Esophagus squamous epithelium (tissue), 4 donors: ENCODE results near the gene SPSB1.

ENCODE experiments used
- POLR2A ChIP-seq, 4 donors: fragments of 450-650 bp; IDR thresholded peaks; one replicate each; pipeline ENCODE4 v1.6.1; 2017; ENCODE audit warnings: antibody characterized with exemption in 4 of 4, mild to moderate bottlenecking in 4 of 4, moderate library complexity in 3 of 4
- TF ChIP-seq, protein P1 (sequence below), 6 experiments: fragments of 450-650 bp in 4 of 6; fragments of 200-600 bp in 2 of 6; sonication (generic) in 2 of 6; IDR thresholded peaks; one replicate each; pipeline ENCODE4 v1.5.1; 2016 to 2019; ENCODE audit warnings: antibody characterized with exemption in 6 of 6, mild to moderate bottlenecking in 4 of 6, moderate library complexity in 4 of 6

DNA sequence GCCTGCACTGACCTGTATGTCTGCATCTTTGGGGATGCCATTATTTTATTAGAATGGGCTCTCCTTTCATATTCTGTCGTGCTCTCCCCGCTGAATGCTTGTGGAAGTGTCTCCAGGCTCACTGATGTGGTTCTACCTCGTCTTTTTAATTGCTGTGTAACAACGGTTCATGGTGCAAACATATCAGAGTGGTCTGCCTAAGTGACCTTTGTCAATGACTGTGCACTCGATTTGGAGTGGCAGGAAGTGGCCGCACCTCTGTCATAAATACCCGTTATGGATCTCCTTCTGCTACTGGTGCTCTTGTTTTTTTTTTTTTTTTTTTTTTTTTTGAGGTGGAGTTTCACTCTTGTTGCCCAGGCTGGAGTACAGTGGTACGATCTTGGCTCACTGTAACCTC is 38.3 kb downstream of the SPSB1 start:
- TF ChIP-seq POLR2A (IDR thresholded peaks at IDR 0.05) = no peak
- TF ChIP-seq, protein P1, sequence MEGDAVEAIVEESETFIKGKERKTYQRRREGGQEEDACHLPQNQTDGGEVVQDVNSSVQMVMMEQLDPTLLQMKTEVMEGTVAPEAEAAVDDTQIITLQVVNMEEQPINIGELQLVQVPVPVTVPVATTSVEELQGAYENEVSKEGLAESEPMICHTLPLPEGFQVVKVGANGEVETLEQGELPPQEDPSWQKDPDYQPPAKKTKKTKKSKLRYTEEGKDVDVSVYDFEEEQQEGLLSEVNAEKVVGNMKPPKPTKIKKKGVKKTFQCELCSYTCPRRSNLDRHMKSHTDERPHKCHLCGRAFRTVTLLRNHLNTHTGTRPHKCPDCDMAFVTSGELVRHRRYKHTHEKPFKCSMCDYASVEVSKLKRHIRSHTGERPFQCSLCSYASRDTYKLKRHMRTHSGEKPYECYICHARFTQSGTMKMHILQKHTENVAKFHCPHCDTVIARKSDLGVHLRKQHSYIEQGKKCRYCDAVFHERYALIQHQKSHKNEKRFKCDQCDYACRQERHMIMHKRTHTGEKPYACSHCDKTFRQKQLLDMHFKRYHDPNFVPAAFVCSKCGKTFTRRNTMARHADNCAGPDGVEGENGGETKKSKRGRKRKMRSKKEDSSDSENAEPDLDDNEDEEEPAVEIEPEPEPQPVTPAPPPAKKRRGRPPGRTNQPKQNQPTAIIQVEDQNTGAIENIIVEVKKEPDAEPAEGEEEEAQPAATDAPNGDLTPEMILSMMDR (IDR thresholded peaks at IDR 0.05) = no peak
